LNCaP clone FGC (cell line): Measurements from ENCODE around the gene NDEL1.

ENCODE experiments used
- DNase-seq: peaks from one replicate; pipeline ENCODE4 v3.0.0-alpha.2; 2011; ENCODE audit warnings: low read depth
- H3K4me3 ChIP-seq: 2 replicates; pipeline ENCODE4 v1.5.1; 2011; ENCODE audit warnings: mild to moderate bottlenecking, low read depth, low read length, control low read depth
- CTCF ChIP-seq: IDR thresholded peaks from 2 replicates; pipeline ENCODE4 v1.5.1; 2012; ENCODE audit warnings: mild to moderate bottlenecking; ENCODE audit not compliant: control insufficient read depth, insufficient read depth; ENCODE audit errors: extremely low read depth

Gene NDEL1

DNA sequence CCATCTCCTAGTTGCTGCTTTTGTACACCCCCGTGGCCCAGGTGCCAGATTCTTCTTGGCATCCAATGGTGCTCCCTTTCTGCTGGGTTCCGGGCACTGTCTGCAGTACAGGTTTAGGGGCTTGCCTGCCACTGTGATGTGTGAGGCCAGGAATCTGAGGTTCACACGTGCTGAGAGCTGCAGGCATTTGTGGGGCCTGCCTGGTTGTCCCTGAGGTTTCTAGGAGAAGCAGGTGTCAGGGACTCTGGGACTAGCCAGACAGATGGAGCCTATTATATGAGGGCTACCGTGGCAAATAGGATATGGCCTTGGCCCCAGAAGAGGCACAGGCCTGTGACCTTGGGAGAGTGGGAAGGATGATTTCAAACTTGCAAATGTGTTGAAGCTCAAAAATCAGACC, 29.3 kb downstream of the NDEL1 start:
- no peak for TF ChIP-seq CTCF
- no peak overlapping the region for H3K4me3 ChIP-seq
- no peak for DNase-seq

GRCh38 chr17:8465356-8465755, 29.7 kb downstream of the NDEL1 start:
- no peak for TF ChIP-seq CTCF
- no peak for DNase-seq

DNA sequence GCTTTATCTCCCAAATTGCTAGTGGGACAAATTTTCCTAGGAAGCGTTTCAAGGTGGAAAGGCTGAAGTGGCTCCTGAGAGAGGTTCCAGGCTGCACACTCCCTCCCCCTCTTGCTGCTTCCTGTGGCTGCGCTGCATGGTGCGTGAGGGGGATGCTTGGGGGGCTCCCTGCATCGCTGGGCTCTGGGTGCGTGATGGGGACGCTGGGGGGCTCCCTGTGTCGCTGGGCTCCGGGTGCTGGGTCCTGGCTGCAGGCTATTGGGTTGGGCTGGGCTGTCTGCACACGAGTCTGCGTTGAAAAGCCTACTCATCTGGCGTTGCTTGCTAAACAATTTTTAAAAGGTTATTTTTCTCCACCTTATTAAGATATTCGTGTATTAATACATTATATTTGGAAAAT, 30.1 kb downstream of the NDEL1 start:
- no peak for TF ChIP-seq CTCF
- H3K4me3 ChIP-seq = no peak overlapping the region
- DNase-seq = no peak

More at GRCh38 chr17:8465356-8465755, 29.7 kb downstream of the NDEL1 start:
- no peak overlapping the region for H3K4me3 ChIP-seq

DNA sequence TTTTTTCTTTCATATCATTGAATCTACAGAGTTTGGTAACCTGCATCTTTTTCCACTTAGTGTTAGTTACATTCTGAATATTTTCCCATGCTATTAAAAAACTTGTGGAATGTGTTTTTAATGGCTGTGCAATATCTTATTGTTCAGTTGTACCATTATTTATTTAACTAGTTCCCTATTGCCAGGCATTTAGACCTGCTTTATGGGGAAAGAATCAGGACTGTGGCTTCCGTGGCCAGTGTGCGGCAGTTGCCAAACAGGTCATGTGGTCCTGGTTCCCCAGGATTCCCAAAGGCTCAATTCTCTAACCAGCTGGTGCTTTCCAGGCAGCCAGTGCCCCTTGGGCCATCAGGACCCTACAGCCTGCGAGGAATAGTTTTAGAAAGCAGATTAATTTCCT, 30.8 kb downstream of the NDEL1 start:
- no peak for TF ChIP-seq CTCF
- no peak for DNase-seq
- H3K4me3 ChIP-seq = no peak overlapping the region

DNA sequence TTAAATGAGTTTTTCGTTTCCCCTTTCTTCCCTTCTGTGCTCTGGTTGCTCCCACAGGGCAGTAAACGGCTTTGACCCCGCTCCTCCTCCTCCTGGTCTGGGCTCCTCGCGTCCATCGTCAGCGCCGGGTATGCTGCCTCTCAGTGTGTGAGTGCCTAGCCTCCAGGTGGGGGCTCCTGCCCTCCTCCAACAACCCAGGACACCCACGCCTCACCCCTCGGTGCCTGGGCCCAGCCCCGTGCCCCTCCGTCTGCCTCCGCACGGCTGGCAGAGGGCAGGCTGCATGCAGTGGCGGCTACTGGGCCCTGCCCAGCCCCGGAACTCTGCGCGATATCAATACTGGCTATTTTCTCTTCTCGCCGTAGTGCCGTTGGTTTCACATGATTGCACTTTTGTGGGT, 31.2 kb downstream of the NDEL1 start:
- DNase-seq = no peak
- H3K4me3 ChIP-seq = no peak overlapping the region
- TF ChIP-seq CTCF = no peak

DNA sequence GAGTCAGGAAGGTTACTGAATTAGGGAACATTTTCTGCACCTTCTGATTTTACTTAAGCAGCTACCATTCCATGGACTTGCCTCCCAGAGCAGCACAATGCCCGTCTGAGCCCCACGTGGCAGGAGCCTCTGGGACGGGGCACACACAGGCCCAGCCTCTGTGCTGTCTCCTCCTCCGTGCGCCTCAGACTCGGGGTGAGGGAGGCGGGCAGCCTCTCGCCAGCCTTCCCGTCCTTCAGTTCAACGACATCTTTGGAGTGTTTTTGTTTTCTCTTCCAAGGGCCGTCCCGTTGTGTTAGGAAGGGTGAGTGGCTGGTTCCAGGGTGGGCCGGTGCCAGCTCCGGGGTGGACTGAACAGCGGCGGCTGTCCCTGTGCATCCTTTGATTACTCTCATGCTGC, 31.8 kb downstream of the NDEL1 start:
- no peak for DNase-seq
- TF ChIP-seq CTCF = no peak
- H3K4me3 ChIP-seq = no peak overlapping the region

DNA sequence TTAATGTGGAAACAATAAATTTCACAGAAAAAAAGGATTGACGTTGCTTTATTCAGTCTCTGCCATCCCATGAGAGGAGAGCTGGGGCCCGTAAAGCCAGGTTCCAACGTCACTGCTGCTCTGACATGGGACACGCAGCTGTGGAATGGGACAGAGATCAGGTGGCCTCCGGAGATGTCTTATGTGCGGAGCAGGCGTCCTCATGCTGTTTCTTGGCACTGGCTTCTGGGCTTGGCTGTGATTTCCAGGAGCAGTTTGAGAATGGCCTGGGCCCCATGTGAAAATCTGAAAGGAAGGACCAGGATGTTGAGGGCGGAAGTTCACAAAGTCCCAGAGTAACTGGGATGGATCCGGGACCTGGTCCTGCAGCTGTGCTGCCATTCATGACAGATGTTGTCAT, 32.4 kb downstream of the NDEL1 start:
- TF ChIP-seq CTCF = no peak
- DNase-seq = no peak
- H3K4me3 ChIP-seq = no peak overlapping the region
